DMS114 treated with DMSO at 0.1 percent for 48 hours (cell line): ENCODE data around the gene PRPF6.

Experiments
- DNase-seq: peaks from one replicate; lab custom pipeline; 2025; ENCODE audit not compliant: unreplicated experiment; lab: John Stamatoyannopoulos, UW

Gene PRPF6, protein sequence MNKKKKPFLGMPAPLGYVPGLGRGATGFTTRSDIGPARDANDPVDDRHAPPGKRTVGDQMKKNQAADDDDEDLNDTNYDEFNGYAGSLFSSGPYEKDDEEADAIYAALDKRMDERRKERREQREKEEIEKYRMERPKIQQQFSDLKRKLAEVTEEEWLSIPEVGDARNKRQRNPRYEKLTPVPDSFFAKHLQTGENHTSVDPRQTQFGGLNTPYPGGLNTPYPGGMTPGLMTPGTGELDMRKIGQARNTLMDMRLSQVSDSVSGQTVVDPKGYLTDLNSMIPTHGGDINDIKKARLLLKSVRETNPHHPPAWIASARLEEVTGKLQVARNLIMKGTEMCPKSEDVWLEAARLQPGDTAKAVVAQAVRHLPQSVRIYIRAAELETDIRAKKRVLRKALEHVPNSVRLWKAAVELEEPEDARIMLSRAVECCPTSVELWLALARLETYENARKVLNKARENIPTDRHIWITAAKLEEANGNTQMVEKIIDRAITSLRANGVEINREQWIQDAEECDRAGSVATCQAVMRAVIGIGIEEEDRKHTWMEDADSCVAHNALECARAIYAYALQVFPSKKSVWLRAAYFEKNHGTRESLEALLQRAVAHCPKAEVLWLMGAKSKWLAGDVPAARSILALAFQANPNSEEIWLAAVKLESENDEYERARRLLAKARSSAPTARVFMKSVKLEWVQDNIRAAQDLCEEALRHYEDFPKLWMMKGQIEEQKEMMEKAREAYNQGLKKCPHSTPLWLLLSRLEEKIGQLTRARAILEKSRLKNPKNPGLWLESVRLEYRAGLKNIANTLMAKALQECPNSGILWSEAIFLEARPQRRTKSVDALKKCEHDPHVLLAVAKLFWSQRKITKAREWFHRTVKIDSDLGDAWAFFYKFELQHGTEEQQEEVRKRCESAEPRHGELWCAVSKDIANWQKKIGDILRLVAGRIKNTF

DNA sequence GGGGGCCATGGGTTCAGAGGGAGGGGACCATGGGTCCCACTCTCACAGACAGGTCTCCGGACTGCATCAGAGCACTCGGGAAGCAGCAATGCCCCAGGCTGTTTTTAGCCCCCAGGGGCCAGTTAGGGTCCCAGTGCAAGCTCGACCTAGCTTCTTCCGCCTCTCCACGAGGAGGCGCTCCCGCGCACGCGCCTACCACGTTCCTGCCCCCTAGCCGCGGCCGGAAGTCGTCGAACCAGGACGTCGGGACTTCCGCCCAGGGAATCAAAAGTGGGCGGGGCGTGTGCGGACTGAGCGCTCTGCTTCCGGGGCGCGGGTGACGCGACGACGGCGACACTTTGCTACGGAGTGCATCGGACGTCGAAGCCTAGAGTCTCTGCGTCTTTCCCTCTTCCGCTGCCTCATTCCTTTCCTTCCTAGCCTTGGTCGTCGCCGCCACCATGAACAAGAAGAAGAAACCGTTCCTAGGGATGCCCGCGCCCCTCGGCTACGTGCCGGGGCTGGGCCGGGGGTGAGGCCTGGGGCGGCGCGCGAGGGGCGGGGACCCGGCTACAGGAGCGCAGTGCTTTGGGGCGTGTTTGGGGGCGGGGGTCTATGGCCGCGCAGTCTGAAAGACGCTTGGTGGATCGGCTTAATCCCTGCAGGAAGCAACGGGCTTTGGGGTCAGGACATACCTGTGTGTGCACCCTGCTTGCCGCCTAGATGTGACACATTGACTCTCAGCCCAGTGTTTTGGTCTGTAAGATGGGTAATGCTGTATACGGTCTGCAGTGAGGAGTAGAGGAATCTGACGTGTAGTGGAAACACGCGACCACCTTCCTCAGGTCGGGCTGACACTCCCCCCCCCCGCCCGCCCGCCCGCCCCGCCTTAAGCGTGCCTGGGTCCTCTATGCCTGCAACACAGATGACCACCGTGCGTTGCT lies at the start of gene PRPF6:
PRPF6 (plus strand) TSS at position 327 of the 923 bp plus-strand sequence; CDS start at position 441, 114 bp downstream.
- DNase-seq = peak; percentile 91

DNA sequence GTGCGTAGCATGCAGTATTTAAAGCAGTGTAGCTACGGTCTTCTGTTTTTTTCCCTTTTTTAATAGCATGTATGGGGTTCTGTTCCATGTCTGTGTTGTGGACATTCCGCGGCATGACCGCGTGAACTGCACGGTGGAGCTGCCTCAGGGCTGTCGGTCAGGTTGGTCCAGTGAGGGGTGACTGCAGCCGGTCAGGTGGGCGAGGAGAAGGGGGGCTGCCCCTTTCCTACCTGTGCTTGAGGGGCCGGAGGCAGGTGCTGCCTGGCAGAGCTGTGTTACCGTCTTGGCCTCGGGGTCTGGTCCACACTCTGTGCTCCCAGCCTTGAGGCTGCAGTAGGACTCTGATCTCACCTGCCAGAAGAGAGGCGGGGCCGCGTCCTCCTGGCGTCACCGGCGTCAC lies 49.2 kb upstream of the PRPF6 start:
- DNase-seq = no peak

DNA sequence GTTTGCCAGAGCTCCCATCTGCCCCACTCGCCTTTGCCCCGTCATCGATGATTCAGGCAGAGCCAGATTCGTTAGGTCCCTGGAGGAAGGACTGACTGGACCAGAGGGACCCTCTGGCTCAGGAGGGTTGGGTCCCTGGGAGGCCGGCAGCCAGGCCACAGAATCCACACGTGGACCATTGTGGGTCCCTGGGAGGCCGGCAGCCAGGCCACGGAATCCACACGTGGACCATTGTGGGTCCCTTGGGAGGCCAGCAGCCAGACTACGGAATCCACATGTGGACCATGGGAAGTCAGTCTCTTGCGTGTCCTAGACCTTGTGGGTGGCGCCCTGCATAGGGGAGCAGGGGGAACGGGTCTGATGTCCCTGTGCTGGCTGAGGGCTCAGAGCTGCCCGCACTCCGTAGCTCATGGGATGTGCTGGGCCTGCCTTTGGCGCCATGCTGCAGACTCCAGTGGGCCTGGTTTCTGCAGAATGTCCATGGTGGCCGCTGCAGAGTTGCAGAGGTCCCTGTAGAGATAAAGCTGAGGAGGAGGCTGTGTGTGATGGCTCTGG lies 48.2 kb upstream of the PRPF6 start:
- no peak for DNase-seq

- DNase-seq = no peak
These were observed 47.3 kb upstream of the PRPF6 start for GRCh38 chr20:63933646-63934045.

DNA sequence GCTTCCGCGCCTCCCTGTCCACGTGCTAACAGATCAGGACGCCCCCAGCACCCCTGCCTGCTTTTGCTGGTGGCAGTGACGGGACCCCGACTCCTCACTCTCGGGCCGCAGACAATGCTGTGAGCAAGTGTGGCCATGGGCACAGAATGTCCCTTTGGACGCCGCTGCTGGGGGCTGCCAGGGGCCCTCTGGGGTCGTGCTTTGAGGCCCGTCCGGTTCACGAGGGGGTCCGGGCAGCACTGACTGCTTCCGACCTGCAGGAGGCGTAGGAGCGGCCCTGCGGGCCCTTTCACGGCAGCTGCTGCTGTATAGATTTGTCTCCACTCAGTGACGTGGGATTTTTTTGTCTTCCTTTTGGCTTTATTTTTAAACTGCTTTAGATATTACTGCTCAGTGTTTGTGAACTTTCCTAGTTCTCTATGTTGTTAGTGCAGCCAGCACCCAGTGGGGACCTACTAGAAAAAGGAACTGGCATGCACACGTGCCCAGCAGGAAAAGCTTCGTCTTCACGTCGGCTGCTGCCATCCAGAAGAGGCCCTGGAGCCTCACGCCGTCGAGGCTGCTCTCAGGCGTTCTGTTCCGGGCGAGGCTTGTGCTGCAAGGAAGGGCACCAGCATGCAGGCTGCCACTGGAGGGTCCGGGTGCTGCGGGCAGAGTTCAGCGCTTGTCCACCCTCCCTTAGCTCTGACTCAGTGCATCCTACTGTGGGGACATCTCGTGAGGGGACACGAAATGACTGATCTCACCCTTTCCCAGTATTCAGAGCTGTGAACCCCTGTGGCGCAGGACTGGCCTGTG lies 46.5 kb upstream of the PRPF6 start:
- DNase-seq = no peak

DNA sequence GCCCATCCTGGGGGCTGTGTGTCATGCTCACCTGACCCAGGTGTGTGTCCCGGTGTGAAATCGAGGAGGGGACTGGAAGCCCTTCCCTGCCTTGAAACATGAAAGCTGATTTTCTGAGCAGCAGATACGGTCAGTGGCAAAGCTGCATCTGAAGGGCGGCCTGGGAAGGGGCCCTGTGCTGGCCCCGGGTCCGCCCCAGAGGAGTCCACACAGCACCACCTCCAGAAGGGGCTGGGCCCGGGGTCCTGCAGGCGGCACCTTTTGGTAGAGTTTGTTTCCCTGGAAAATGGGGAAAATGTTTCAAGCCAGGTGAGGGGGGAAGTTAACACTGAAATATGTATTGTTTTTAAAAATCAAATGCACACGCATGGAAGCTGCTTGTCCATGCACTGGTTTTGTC lies 45.5 kb upstream of the PRPF6 start:
- no peak for DNase-seq

DNA sequence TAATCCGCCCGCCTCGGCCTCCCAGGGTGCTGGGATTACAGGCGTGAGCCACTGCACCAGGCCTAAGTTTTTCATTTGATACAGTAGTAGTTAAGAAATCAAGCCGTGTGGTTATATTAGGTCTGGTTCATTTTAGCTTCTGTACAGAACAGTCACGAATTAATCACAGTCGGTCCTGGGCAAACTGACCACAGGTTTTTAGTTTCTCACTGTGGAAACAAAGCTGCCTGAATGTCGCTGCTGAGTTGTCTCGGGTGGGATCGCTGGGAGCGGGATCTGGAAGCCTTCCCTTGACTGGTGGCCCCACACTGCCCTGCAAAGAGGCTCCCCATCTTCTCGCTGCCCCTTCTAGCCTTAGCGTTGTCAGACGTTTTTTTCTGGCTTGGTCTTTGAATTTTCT lies 43.3 kb upstream of the PRPF6 start:
- no peak for DNase-seq

DNA sequence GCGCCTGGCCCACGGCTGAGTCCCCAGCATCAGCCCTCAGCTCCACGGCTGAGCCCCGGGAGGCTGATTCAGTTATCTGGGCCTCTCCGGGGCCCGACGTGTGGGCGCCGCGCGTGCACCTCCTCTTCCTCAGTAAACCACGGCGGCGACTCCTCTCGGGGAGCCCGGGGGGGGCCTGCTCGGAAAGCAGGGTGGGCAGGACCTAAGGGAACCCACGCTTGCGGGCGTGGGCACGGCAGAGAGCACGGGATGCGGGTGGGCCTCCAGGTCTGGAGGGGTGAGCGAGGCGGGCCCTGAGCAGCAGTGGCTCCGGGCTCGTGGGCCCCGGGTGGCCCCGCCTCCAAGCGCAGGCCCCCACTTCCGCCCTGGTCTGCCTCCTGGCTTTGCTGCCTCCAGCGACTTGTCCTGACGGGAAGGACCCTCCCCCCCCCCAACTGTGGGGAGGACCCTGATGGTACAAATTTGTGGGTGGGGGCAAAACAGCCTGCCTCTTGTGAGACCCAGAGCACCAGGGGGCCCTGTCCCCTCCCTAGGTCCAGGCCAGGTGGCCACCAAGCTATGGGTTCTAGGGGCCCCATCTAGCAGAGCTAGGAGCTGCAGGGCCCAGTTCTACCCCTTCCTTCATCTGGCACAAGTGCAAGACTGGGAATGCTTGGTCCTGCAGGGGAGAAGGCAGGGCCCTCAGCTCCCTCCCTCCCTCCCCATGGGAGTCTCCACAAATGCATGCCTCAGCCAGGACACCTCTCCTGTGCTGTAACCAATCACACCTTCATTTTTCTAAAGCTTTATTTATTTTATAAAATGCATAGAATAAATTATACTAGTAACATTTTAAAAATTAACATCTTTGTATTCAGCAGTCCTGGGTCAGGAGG lies 41.6 kb upstream of the PRPF6 start:
- DNase-seq = no peak

- no peak for DNase-seq
These were observed 40.9 kb upstream of the PRPF6 start for GRCh38 chr20:63940071-63940471.

DNA sequence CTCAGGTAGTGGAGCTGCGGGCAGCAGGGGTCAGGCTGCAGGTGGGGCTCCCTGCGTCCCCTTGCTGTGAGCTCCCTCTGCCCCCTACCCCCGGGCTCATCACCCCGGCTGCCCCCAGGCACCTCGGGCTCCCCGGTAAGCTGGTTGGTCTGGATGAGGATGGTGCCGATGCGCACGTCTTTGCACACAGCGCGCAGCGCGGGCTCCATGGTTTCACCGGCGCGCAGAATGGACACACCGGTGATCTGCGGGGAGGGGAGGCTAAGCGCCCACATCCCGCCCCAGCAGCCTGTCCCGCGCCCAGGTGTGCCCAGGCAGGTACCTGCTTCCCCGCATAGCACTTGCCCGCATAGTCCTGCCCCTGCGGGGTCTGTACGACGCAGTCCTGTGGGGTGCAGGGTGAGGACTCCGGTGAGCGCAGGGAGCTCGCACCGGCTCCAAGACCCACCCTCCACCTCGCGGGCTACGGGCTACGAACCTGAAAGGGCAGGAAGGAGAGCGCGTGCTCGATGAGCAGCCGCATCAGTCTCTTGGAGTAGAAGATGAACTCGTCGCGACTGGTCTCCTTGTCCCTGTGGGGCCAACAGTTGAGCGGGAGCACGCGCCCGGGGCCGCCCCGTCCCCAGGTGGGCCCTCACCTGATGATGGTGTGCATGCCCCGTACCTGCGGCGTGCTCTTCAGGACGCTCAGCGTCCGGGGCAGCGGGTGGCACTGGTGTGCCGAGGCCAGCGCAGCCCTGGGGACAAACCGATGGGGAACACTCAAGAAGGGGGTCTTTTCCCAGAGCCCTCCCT lies 40.3 kb upstream of the PRPF6 start:
- DNase-seq = no peak

- DNase-seq = no peak
These were observed 39.5 kb upstream of the PRPF6 start for GRCh38 chr20:63941282-63942081.

GRCh38 chr20:63942250-63942951 lies 38.5 kb upstream of the PRPF6 start:
- DNase-seq = no peak

GRCh38 chr20:63942969-63943807 lies 37.7 kb upstream of the PRPF6 start:
- no peak for DNase-seq

- DNase-seq = no peak
These were observed 37.2 kb upstream of the PRPF6 start for GRCh38 chr20:63943808-63944077.

- DNase-seq = no peak
These were observed 36.6 kb upstream of the PRPF6 start for GRCh38 chr20:63944078-63944941.
